SK-N-SH (cell line): ENCODE measurements around the gene PARD3. TPM values are rescaled to one million over a fixed set of nuclear protein-coding genes. Genes with fewer than 3 reads are reported as not detected.

Experiments used
- CTCF ChIA-PET: fragments of 300-600, 350-600 bp; formaldehyde crosslinking; extraction: SDS; loops from one replicate; lab custom pipeline; 2021; lab: Yijun Ruan, JAX
- POLR2A ChIA-PET: fragments of 350-600 bp; sonication (Branson Sonifier 250); formaldehyde crosslinking; extraction: SDS; loops from one replicate; lab custom pipeline; 2020; ENCODE audit warnings: antibody characterized with exemption, inconsistent platforms; lab: Yijun Ruan, JAX
- DNase-seq: peaks from one replicate; pipeline ENCODE4 v3.0.0; 2012
- H2AFZ ChIP-seq: fragments of 200-600 bp; sonication (generic); 2 replicates; pipeline ENCODE4 v1.8.1; 2016; ENCODE audit warnings: antibody characterized with exemption, mild to moderate bottlenecking, low read depth
- H3F3A ChIP-seq: fragments of 200-600 bp; sonication (generic); replicated peaks from 2 replicates; pipeline ENCODE3; 2016; ENCODE audit warnings: antibody characterized with exemption, mild to moderate bottlenecking; ENCODE audit not compliant: insufficient read depth
- H3K27ac ChIP-seq, 2 experiments: fragments of 200-500 bp in 1 of 2; fragments of 200-600 bp in 1 of 2; sonication (Bioruptor generic) in 1 of 2; sonication (generic), shearing (Covaris generic) in 1 of 2; 2 replicates each; pipeline versions ENCODE4 v1.5.1 to v1.6.1; 2014 to 2016; ENCODE audit warnings: low read depth in 2 of 2, inconsistent platforms in 1 of 2, low read length in 1 of 2, mild to moderate bottlenecking in 1 of 2, mixed read lengths in 1 of 2
- H3K27me3 ChIP-seq: fragments of 200-600 bp; sonication (generic), shearing (Covaris generic); 2 replicates; pipeline ENCODE4 v1.6.1; 2016; ENCODE audit warnings: mixed run types; ENCODE audit not compliant: insufficient read depth
- H3K36me3 ChIP-seq, 2 experiments: fragments of 200-500 bp in 1 of 2; fragments of 200-600 bp in 1 of 2; sonication (Bioruptor generic) in 1 of 2; sonication (generic) in 1 of 2; replicated peaks in 1 of 2; 2 replicates each; pipeline versions ENCODE3 to v1.5.1; 2014 to 2016; ENCODE audit warnings: low read length in 1 of 2, mild to moderate bottlenecking in 1 of 2; ENCODE audit not compliant: insufficient read depth in 2 of 2, control insufficient read depth in 1 of 2
- H3K4me1 ChIP-seq, 2 experiments: fragments of 200-500 bp in 1 of 2; fragments of 200-600 bp in 1 of 2; sonication (Bioruptor generic) in 1 of 2; sonication (generic), shearing (Covaris generic) in 1 of 2; 2 replicates each; pipeline versions ENCODE4 v1.5.1 to v1.6.1; 2014 to 2016; ENCODE audit warnings: low read depth in 1 of 2, low read length in 1 of 2, mixed run types in 1 of 2; ENCODE audit not compliant: insufficient read depth in 2 of 2, control insufficient read depth in 1 of 2
- H3K4me2 ChIP-seq: fragments of 200-600 bp; sonication (generic), shearing (Covaris generic); 2 replicates; pipeline ENCODE4 v1.6.1; 2017; ENCODE audit warnings: mixed run types
- H3K4me3 ChIP-seq, 2 experiments: fragments of 200-500 bp in 1 of 2; fragments of 200-600 bp in 1 of 2; sonication (Bioruptor generic) in 1 of 2; sonication (generic), shearing (Covaris generic) in 1 of 2; 2 replicates each; pipeline versions ENCODE4 v1.5.1 to v1.8.1; 2014 to 2016; ENCODE audit warnings: low read depth in 2 of 2, inconsistent platforms in 1 of 2, low read length in 1 of 2, mild to moderate bottlenecking in 1 of 2, mixed read lengths in 1 of 2, moderate library complexity in 1 of 2
- H3K79me2 ChIP-seq: fragments of 200-600 bp; sonication (generic); 2 replicates; pipeline ENCODE4 v1.8.1; 2017; ENCODE audit warnings: mild to moderate bottlenecking; ENCODE audit not compliant: insufficient read depth
- H3K9ac ChIP-seq: fragments of 200-600 bp; sonication (generic); 2 replicates; pipeline ENCODE4 v1.6.1; 2017; ENCODE audit warnings: mixed run types
- H3K9me2 ChIP-seq: fragments of 200-600 bp; sonication (generic); 2 replicates; pipeline ENCODE4 v1.6.1; 2017; ENCODE audit warnings: mixed run types
- H3K9me3 ChIP-seq: fragments of 200-600 bp; sonication (generic); 2 replicates; pipeline ENCODE4 v1.6.1; 2017; ENCODE audit warnings: mixed run types, mild to moderate bottlenecking, moderate library complexity
- H4K20me1 ChIP-seq: fragments of 200-600 bp; sonication (generic); 2 replicates; pipeline ENCODE4 v1.6.1; 2017; ENCODE audit warnings: mild to moderate bottlenecking, mixed run types; ENCODE audit not compliant: insufficient read depth
- CHD2 ChIP-seq: fragments of 150-350 bp; IDR thresholded peaks from 2 replicates; pipeline ENCODE4 v1.6.1; 2018; ENCODE audit warnings: low read length; ENCODE audit not compliant: partially characterized antibody
- EZH2phosphoT487 ChIP-seq: fragments of 200-600 bp; sonication (generic); IDR thresholded peaks from 2 replicates; pipeline ENCODE4 v1.6.1; 2017; ENCODE audit warnings: low read depth, mixed run types, mild to moderate bottlenecking, antibody characterized with exemption, moderate library complexity, borderline replicate concordance
- GABPA ChIP-seq: IDR thresholded peaks from 2 replicates; pipeline ENCODE4 v1.4.0; 2012; ENCODE audit warnings: low read depth, mild to moderate bottlenecking
- JUND ChIP-seq: IDR thresholded peaks from 2 replicates; pipeline ENCODE4 v1.4.0; 2012
- MXI1 ChIP-seq: IDR thresholded peaks from 2 replicates; pipeline ENCODE4 v1.6.1; 2012; ENCODE audit warnings: mild to moderate bottlenecking, low read depth, low read length, improper control_type of control experiment
- NFIC ChIP-seq: IDR thresholded peaks from 2 replicates; pipeline ENCODE4 v1.4.0; 2012; ENCODE audit warnings: borderline replicate concordance
- PBX3 ChIP-seq: IDR thresholded peaks from 2 replicates; pipeline ENCODE4; 2012
- RAD21 ChIP-seq: IDR thresholded peaks from 2 replicates; pipeline ENCODE4 v1.6.1; 2012; ENCODE audit warnings: mild to moderate bottlenecking, low read length
- RCOR1 ChIP-seq: fragments of 150-350 bp; IDR thresholded peaks from 2 replicates; pipeline ENCODE4 v1.6.1; 2017; ENCODE audit warnings: antibody characterized with exemption, low read length
- RFX5 ChIP-seq: IDR thresholded peaks from 2 replicates; pipeline ENCODE4 v1.6.1; 2012; ENCODE audit warnings: mild to moderate bottlenecking, improper control_type of control experiment, low read length
- SMC3 ChIP-seq: IDR thresholded peaks from 2 replicates; pipeline ENCODE4 v1.6.1; 2012; ENCODE audit warnings: low read depth, low read length, improper control_type of control experiment
- USF2 ChIP-seq: fragments of 150-350 bp; IDR thresholded peaks from 2 replicates; pipeline ENCODE4 v1.6.1; 2017; ENCODE audit warnings: antibody characterized with exemption, low read length, low read depth, borderline replicate concordance
- ZBTB33 ChIP-seq: IDR thresholded peaks from 2 replicates; pipeline ENCODE4 v1.4.0; 2012; ENCODE audit warnings: low read depth, borderline replicate concordance
- WGBS: methylation state at CpG from one replicate; pipeline ENCODE4 v1.1.6; 2017; ENCODE audit warnings: low lambda C conversion rate; 5-methylcytosine and 5-hydroxymethylcytosine counted together
- polyA plus RNA-seq, 3 experiments: library from polyadenylated mRNA; depleted of rRNA; stranded (reverse); fragments of >200 nt; gene quantifications; 2 replicates each; pipeline ENCODE4 v1.2.3, GENCODE V29; 2012
- TF ChIP-seq, protein P1 (sequence below): fragments of 200-600 bp; sonication (generic); IDR thresholded peaks from 2 replicates; pipeline ENCODE4 v1.6.1; 2017; ENCODE audit warnings: antibody characterized with exemption, mild to moderate bottlenecking, moderate library complexity
- TF ChIP-seq, protein P2 (sequence below): IDR thresholded peaks from 2 replicates; pipeline ENCODE4 v1.4.0; 2012; ENCODE audit warnings: low read depth

The PARD3 gene
- polyA plus RNA-seq, 1 of the 3 experiments (the other 2 are of a cell fraction) = 29.4 TPM

- Histone ChIP-seq H3K9me2 (no peaks in the 10 kb centered on the region), H3K79me2 (peaks cover 64% of the 10 kb centered on the region), H3K9ac (no peak overlapping the region)
- peak; percentile 47 for DNase-seq
- POLR2A ChIA-PET = interaction anchor here (0.6 to 1.2 kb wide), 2 partner anchors 96 to 101 kb away, joined by 3 to 5 read pairs; no protein-coding TSS in a partner anchor
- TF ChIP-seq MXI1 (peak; percentile 17; the same call in 1 of the 2 replicates), GABPA (no peak), RAD21 (peak; percentile 90), RFX5 (0 out of 2 replicates have a peak, but pooled peaks have one; percentile 38), SMC3 (peak; percentile 83), RCOR1 (peak; percentile 20; the same call in 1 of the 2 replicates)
- TF ChIP-seq, protein P1, sequence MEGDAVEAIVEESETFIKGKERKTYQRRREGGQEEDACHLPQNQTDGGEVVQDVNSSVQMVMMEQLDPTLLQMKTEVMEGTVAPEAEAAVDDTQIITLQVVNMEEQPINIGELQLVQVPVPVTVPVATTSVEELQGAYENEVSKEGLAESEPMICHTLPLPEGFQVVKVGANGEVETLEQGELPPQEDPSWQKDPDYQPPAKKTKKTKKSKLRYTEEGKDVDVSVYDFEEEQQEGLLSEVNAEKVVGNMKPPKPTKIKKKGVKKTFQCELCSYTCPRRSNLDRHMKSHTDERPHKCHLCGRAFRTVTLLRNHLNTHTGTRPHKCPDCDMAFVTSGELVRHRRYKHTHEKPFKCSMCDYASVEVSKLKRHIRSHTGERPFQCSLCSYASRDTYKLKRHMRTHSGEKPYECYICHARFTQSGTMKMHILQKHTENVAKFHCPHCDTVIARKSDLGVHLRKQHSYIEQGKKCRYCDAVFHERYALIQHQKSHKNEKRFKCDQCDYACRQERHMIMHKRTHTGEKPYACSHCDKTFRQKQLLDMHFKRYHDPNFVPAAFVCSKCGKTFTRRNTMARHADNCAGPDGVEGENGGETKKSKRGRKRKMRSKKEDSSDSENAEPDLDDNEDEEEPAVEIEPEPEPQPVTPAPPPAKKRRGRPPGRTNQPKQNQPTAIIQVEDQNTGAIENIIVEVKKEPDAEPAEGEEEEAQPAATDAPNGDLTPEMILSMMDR = peak; percentile 65
- TF ChIP-seq, protein P2, sequence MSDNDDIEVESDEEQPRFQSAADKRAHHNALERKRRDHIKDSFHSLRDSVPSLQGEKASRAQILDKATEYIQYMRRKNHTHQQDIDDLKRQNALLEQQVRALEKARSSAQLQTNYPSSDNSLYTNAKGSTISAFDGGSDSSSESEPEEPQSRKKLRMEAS = no peak
- TF ChIP-seq, all 33 proteins: peak for 6
- H3F3A ChIP-seq = peaks cover 18% of the 10 kb centered on the region
- H3K27ac ChIP-seq = no peak overlapping the region
- no peaks in the 10 kb centered on the region for H3K36me3 ChIP-seq
- no peaks in the 10 kb centered on the region for H3K27me3 ChIP-seq
- CTCF ChIA-PET = interaction anchor here (0.7 to 3.2 kb wide), 30 partner anchors 9 to 304 kb away, joined by 3 to 27 read pairs (median 4); partner anchors contain the start of gene PARD3
- H3K9me3 ChIP-seq = no peaks in the 10 kb centered on the region
- H2AFZ ChIP-seq = no peak overlapping the region
- peaks cover 30% of the 10 kb centered on the region for H4K20me1 ChIP-seq
- no peak overlapping the region for H3K4me3 ChIP-seq
- peaks cover 7 to 20% of the 10 kb centered on the region in 2 experiments; a peak in 3 of 4 replicates for H3K4me1 ChIP-seq
- H3K4me2 ChIP-seq = peak overlapping the region; percentile 41; the same call in 1 of the 2 replicates
- 74% methylated on average over 10 of the region's 10 CpGs for WGBS
Observed at GRCh38 chr10:34723750-34724149, 91.3 kb downstream of the PARD3 start.

DNA sequence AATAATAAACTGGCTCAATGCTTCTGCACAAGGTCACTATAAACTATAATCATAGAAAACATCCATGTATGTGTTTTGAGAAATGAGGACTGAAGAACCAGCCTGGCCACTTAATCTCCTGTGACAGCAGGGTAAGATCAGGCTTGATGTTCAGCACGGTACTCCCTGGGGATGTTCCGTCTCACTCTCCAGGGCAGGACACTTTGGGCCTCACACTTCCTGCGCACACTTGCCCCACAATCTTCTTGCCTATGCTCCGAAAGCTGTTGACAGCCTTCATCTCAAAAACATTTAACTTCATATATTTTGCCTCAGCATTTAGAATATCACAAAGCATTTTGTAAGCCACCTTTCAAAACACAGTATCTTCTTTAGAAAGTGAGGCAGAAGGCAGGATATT is 92.7 kb downstream of the PARD3 start:
- POLR2A ChIA-PET = no interaction called here
- 90% methylated on average over 4 of the region's 4 CpGs for WGBS

More for the DNA sequence above, 92.7 kb downstream of the PARD3 start:
- peaks cover 71% of the 10 kb centered on the region for H3K79me2 ChIP-seq
- CTCF ChIA-PET = interaction anchor here (2.0 to 3.2 kb wide), 5 partner anchors 10 to 94 kb away, joined by 7 to 27 read pairs (median 14); partner anchors contain the start of gene PARD3
- no peak overlapping the region for H3K4me2 ChIP-seq
- H4K20me1 ChIP-seq = peaks cover 30% of the 10 kb centered on the region
- H3K9me2 ChIP-seq = no peaks in the 10 kb centered on the region
- H3K36me3 ChIP-seq = no peaks in the 10 kb centered on the region
- H3K4me1 ChIP-seq = peaks cover 8 to 20% of the 10 kb centered on the region in 2 experiments; a peak in 3 of 4 replicates
- H2AFZ ChIP-seq = no peak overlapping the region
- TF ChIP-seq NFIC = no peak
- no peak for TF ChIP-seq EZH2phosphoT487
- TF ChIP-seq, protein P1 = no peak
- no peak for TF ChIP-seq USF2
- TF ChIP-seq, protein P2 = no peak
- TF ChIP-seq RFX5 = no peak
- TF ChIP-seq ZBTB33 = no peak
- TF ChIP-seq PBX3 = no peak
- TF ChIP-seq CHD2 = no peak
- TF ChIP-seq JUND = no peak
- H3K4me3 ChIP-seq = no peak overlapping the region
- H3K9me3 ChIP-seq = no peaks in the 10 kb centered on the region
- no peak overlapping the region for H3K9ac ChIP-seq
- H3F3A ChIP-seq = peaks cover 14% of the 10 kb centered on the region
- no peaks in the 10 kb centered on the region for H3K27me3 ChIP-seq
- H3K27ac ChIP-seq = no peak overlapping the region
- DNase-seq = no peak
